GM23338 (cell line): Measurements from ENCODE around the gene ACBD3. TPM values are rescaled to one million over a fixed set of nuclear protein-coding genes. Genes with fewer than 3 reads are reported as not detected.

Experiments
- ATAC-seq: fragments of 200-7000 bp; cut with Tn5 transposase; 3 replicates; pipeline ENCODE4 v1.9.1; 2020
- DNase-seq: peaks from one replicate; pipeline ENCODE4 v3.0.0-alpha.2; 2015; ENCODE audit warnings: low spot score
- H2AFZ ChIP-seq: fragments of 200-600 bp; sonication (generic); 2 replicates; pipeline ENCODE4 v1.8.0; 2016; ENCODE audit warnings: antibody characterized with exemption, mild to moderate bottlenecking, moderate library complexity
- H3F3A ChIP-seq: fragments of 200-600 bp; sonication (generic); replicated peaks from 2 replicates; pipeline ENCODE4 v1.8.0; 2017; ENCODE audit warnings: antibody characterized with exemption, mixed run types, low read depth
- H3K27ac ChIP-seq: fragments of 200-600 bp; sonication (generic); 2 replicates; pipeline ENCODE4 v1.6.1; 2016; ENCODE audit warnings: low read depth
- H3K27me3 ChIP-seq: fragments of 200-600 bp; sonication (generic); 2 replicates; pipeline ENCODE4 v1.8.0; 2016; ENCODE audit warnings: mild to moderate bottlenecking, mixed run types, moderate library complexity; ENCODE audit not compliant: insufficient read depth
- H3K36me3 ChIP-seq: fragments of 200-600 bp; sonication (generic); 2 replicates; pipeline ENCODE4 v1.8.0; 2016; ENCODE audit warnings: mild to moderate bottlenecking; ENCODE audit not compliant: insufficient read depth
- H3K4me1 ChIP-seq: fragments of 200-600 bp; sonication (generic); 2 replicates; pipeline ENCODE4 v1.8.0; 2016; ENCODE audit warnings: mild to moderate bottlenecking, moderate library complexity; ENCODE audit not compliant: insufficient read depth
- H3K4me2 ChIP-seq: fragments of 200-600 bp; sonication (generic); 2 replicates; pipeline ENCODE4 v1.7.1; 2017; ENCODE audit warnings: mixed run types
- H3K4me3 ChIP-seq: fragments of 200-600 bp; sonication (generic); 2 replicates; pipeline ENCODE4 v1.6.1; 2016; ENCODE audit warnings: mixed run types
- H3K79me2 ChIP-seq: fragments of 200-600 bp; sonication (generic); replicated peaks from 2 replicates; pipeline ENCODE4 v1.8.0; 2017; ENCODE audit warnings: mild to moderate bottlenecking; ENCODE audit not compliant: insufficient read depth
- H3K9me2 ChIP-seq: fragments of 200-600 bp; sonication (generic); 2 replicates; pipeline ENCODE4 v1.8.0; 2017; ENCODE audit not compliant: insufficient read depth
- H4K20me1 ChIP-seq: fragments of 200-600 bp; sonication (generic); replicated peaks from 2 replicates; pipeline ENCODE4 v1.8.0; 2017; ENCODE audit warnings: mild to moderate bottlenecking; ENCODE audit not compliant: insufficient read depth
- H3K27ac Mint-ChIP-seq: 2 replicates; pipeline ENCODE4 v1.8.0; 2020; ENCODE audit warnings: inconsistent platforms, mild to moderate bottlenecking, moderate library complexity, mixed read lengths
- H3K27me3 Mint-ChIP-seq: 3 replicates; pipeline ENCODE4 v1.8.0; 2022; ENCODE audit warnings: low read depth, mild to moderate bottlenecking, moderate library complexity, mixed read lengths, inconsistent platforms; ENCODE audit not compliant: insufficient read depth, poor library complexity
- H3K36me3 Mint-ChIP-seq: 3 replicates; pipeline ENCODE4 v1.8.0; 2021; ENCODE audit warnings: low read depth, mild to moderate bottlenecking, inconsistent platforms, moderate library complexity, mixed read lengths
- H3K4me1 Mint-ChIP-seq: 3 replicates; pipeline ENCODE4 v1.8.0; 2020; ENCODE audit warnings: mild to moderate bottlenecking, inconsistent platforms, mixed read lengths
- H3K4me3 Mint-ChIP-seq: 3 replicates; pipeline ENCODE4 v1.8.0; 2021; ENCODE audit warnings: moderate library complexity, mild to moderate bottlenecking, inconsistent platforms, mixed read lengths
- H3K9me3 Mint-ChIP-seq: 3 replicates; pipeline ENCODE4 v1.8.0; 2020; ENCODE audit warnings: moderate library complexity, mild to moderate bottlenecking, inconsistent platforms, mixed read lengths
- ETS1 ChIP-seq: IDR thresholded peaks from 2 replicates; pipeline ENCODE4 v1.6.1; 2016; ENCODE audit warnings: antibody characterized with exemption
- EZH2 ChIP-seq: fragments of 200-600 bp; sonication (generic); IDR thresholded peaks from one replicate; pipeline ENCODE4 v1.8.0; 2017; ENCODE audit warnings: antibody characterized with exemption, mild to moderate bottlenecking, low read depth; ENCODE audit not compliant: unreplicated experiment
- EZH2phosphoT487 ChIP-seq: fragments of 200-600 bp; sonication (generic); IDR thresholded peaks from one replicate; pipeline ENCODE4 v1.8.1; 2018; ENCODE audit warnings: antibody characterized with exemption; ENCODE audit not compliant: unreplicated experiment
- JUNB ChIP-seq: IDR thresholded peaks from one replicate; pipeline ENCODE4 v1.6.1; 2016; ENCODE audit warnings: antibody characterized with exemption; ENCODE audit not compliant: unreplicated experiment
- NANOG ChIP-seq: IDR thresholded peaks from 2 replicates; pipeline ENCODE4 v1.6.1; 2016; ENCODE audit warnings: antibody characterized with exemption, borderline replicate concordance
- POLR2AphosphoS5 ChIP-seq: IDR thresholded peaks from 2 replicates; pipeline ENCODE4 v1.6.1; 2016; ENCODE audit warnings: antibody characterized with exemption, low read depth
- REST ChIP-seq: IDR thresholded peaks from one replicate; pipeline ENCODE4 v1.6.1; 2018; ENCODE audit warnings: antibody characterized with exemption; ENCODE audit not compliant: unreplicated experiment
- ZNF114 ChIP-seq: fragments of 250-450 bp; sonication (Bioruptor Pico); IDR thresholded peaks from 2 replicates; pipeline ENCODE4 v1.5.0; 2020; ENCODE audit warnings: mild to moderate bottlenecking, moderate library complexity
- ZNF331 ChIP-seq: fragments of 250-450 bp; sonication (Bioruptor Pico); IDR thresholded peaks from 2 replicates; pipeline ENCODE4 v1.5.0; 2020; ENCODE audit warnings: low read depth, mild to moderate bottlenecking, moderate library complexity
- polyA plus RNA-seq: library from polyadenylated mRNA; unstranded; fragments of >200 nt; fragmentation: Nextera tagmentation; extraction: Ambion mirVana; gene quantifications from 2 replicates; pipeline ENCODE4 v1.2.1, GENCODE V29; 2016
- total RNA-seq: library from RNA; depleted of rRNA; stranded (reverse); fragments of >200 nt; shearing (Covaris generic); gene quantifications from 2 replicates; pipeline ENCODE4 v1.2.3, GENCODE V29; 2014

Gene ACBD3
- total and polyA plus RNA-seq, 2 experiments from 2014 or later = 17.1 to 36.2 TPM

DNA sequence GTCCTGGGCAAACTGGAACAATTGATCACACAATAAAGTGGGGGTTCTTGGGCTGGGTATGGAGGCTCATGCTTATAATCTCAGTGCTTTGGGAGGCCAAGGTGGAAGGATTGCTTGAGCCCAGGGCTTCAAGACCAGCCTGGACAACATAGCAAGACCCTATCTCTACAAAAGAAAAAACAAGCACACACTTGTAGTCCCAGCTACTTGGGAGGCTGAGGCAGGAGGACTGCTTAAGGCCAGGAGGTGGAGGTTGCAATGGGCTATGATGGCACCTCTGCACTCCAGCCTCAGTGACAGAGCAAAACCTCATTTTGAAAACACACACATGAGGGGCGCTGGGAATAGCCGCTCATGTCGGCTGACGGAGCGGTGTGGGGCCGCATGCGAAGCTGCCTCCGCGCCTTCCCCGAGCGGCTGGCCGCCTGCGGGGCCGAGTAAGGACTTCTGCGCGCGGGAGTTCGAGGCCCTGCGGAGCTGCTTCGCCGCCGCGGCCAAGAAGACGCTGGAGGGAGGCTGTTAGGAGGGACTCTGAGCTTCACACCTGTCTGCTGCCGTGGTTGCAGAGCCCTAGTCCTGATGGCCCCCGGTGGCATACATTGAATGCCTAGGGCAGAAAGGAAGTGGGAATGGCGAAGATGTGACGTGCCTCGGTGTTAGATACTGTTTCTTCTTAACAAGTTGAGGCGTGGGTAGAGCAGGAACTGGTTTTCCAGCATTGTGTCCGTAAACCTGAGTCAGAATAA is 59.5 kb downstream of the ACBD3 start:
- peaks cover 9% of the 10 kb centered on the region; the same call in 1 of the 2 replicates for H3F3A ChIP-seq
- H3K27ac ChIP-seq = peak overlapping the region; percentile 30; the same call in 1 of the 2 replicates
- H3K4me3 ChIP-seq = no peak overlapping the region
- H3K27me3 ChIP-seq = no peaks in the 10 kb centered on the region
- H3K4me1 ChIP-seq = peaks cover 36% of the 10 kb centered on the region
- DNase-seq = no peak
- Mint-ChIP-seq H3K4me3 (peak overlapping the region; percentile 37; the same call in 2 of the 3 replicates), H3K4me1 (peaks cover 43% of the 10 kb centered on the region), H3K9me3 (peaks cover 4% of the 10 kb centered on the region; the same call in 1 of the 3 replicates), H3K36me3 (no peaks in the 10 kb centered on the region), H3K27ac (no peak overlapping the region), H3K27me3 (peaks cover 25% of the 10 kb centered on the region)
- H3K36me3 ChIP-seq = no peaks in the 10 kb centered on the region
- no peaks in the 10 kb centered on the region for H3K79me2 ChIP-seq
- ATAC-seq = no peak; the same call in 2 of the 3 replicates
- no peaks in the 10 kb centered on the region for H4K20me1 ChIP-seq
- no peaks in the 10 kb centered on the region for H3K9me2 ChIP-seq
- TF ChIP-seq POLR2AphosphoS5 (no peak), JUNB (no peak), EZH2phosphoT487 (no peak), ZNF331 (CRISPR knock-in tag) (no peak), EZH2 (no peak), NANOG (no peak), REST (no peak), ZNF114 (no peak)
- H3K4me2 ChIP-seq = peak overlapping the region; percentile 64
- peak overlapping the region; percentile 86 for H2AFZ ChIP-seq

- Mint-ChIP-seq H3K4me1 (peaks cover 47% of the 10 kb centered on the region), H3K9me3 (peaks cover 4% of the 10 kb centered on the region; the same call in 1 of the 3 replicates), H3K27ac (no peak overlapping the region), H3K36me3 (no peaks in the 10 kb centered on the region), H3K4me3 (no peak overlapping the region), H3K27me3 (peaks cover 25% of the 10 kb centered on the region)
- Histone ChIP-seq H4K20me1 (no peaks in the 10 kb centered on the region), H3K79me2 (no peaks in the 10 kb centered on the region), H3K36me3 (no peaks in the 10 kb centered on the region), H3K27ac (no peak overlapping the region), H3K9me2 (no peaks in the 10 kb centered on the region), H3K4me1 (peaks cover 39% of the 10 kb centered on the region), H3K27me3 (peaks cover 3% of the 10 kb centered on the region), H3K4me2 (no peak overlapping the region), H3F3A (peaks cover 9% of the 10 kb centered on the region; the same call in 1 of the 2 replicates), H2AFZ (peak overlapping the region; percentile 96; the same call in 1 of the 2 replicates), H3K4me3 (no peak overlapping the region)
- no peak for ATAC-seq
- no peak for DNase-seq
- TF ChIP-seq ZNF331 (CRISPR knock-in tag) = no peak
- no peak for TF ChIP-seq JUNB
- TF ChIP-seq ETS1 = no peak
- TF ChIP-seq ZNF114 = no peak
- no peak for TF ChIP-seq REST
- no peak for TF ChIP-seq POLR2AphosphoS5
- TF ChIP-seq EZH2 = no peak
Measured at GRCh38 chr1:226125831-226126230, 60.7 kb downstream of the ACBD3 start.
